Stimulated activated CD4-positive, alpha-beta T cell treated with anti-CD3 and anti-CD28 coated beads, Interleukin-15, amount 100 ng/mL, for 1 hour (primary cell): ENCODE data around the gene FAM185A.
"Not testable (repeated sequence)": the region's sequence is repeated elsewhere in the genome, so short reads cannot be mapped to it uniquely, and the experiment has no call there.

Experiments
- DNase-seq, 2 donors: peaks; one replicate each; pipeline ENCODE4 v3.0.0-alpha.2; 2020; ENCODE audit warnings: low read depth in 1 of 2, low spot score in 1 of 2

The FAM185A gene

DNA sequence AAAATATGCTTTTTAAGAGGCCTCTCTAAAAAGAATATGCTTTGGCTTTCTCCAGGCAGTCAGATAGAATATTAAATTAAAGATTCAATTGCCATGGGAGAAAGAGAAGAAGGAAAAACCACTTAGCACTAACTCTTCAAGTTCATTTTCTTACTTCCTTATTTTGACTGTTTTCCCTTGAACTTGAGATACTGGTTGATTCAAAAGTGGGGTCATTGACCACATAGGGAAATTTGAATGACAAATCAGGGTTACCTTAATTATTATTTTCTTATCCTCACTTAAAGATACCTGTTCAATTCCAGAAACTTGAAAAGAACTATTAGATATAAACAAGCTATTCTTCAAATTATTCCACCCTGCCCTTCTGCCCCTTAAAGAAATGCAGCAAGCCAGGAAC is 27.4 kb downstream of the FAM185A start:
- not testable (repeated sequence) for DNase-seq

DNA sequence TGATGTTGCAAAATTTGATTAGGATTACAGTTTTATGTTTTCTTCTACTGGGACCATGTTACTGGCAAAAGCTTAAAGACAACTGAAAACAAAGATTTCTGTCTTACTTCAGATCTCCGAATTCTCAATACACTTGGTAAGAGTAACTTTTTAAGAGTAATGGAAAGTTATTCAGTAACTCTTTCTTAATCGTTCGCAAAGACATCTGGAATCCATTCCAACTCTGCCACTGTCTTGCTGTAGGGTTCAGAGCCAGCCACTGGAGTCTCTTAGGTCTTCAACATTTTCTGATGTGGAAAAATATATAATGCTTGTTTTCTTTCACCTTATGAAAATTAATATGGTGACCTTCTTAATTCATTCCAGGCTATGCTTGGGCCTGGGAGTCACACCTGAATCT is 29.9 kb downstream of the FAM185A start:
- DNase-seq, result not testable (repeated sequence)

DNA sequence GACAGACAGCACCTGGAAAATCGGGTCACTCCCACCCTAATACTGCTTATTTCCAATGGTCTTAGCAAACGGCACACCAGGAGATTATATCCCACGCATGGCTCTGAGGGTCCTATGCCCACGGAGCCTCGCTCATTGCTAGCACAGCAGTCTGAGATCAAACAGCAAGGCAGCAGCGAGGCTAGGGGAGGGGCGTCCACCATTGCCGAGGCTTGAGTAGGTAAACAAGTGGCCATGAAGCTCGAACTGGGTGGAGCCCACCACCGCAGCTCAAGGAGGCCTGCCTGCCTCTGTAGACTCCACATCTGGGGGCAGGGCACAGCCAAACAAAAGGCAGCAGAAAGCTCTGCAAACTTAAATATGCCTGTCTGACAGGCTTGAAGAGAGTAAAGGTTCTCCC is 32.1 kb downstream of the FAM185A start:
- not testable (repeated sequence) for DNase-seq

DNA sequence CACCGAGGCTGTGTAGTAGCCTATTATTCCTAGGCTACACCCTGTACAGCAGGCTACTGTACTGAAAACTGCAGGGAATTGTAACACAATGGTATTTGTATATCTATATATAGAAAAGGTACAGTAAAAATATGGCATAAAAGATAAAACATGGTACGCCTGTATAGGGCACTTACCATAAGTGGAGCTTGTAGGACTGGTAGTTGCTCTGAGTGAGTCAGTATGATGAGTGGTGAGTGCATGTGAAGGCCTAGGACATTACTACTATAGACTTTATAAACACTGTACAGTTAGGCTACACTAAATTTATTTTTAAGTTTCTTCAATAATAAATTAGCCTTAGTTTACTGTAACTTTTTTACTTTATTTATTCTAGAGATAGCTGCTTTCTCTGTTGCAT is 40.0 kb downstream of the FAM185A start:
- not testable (repeated sequence) for DNase-seq

DNA sequence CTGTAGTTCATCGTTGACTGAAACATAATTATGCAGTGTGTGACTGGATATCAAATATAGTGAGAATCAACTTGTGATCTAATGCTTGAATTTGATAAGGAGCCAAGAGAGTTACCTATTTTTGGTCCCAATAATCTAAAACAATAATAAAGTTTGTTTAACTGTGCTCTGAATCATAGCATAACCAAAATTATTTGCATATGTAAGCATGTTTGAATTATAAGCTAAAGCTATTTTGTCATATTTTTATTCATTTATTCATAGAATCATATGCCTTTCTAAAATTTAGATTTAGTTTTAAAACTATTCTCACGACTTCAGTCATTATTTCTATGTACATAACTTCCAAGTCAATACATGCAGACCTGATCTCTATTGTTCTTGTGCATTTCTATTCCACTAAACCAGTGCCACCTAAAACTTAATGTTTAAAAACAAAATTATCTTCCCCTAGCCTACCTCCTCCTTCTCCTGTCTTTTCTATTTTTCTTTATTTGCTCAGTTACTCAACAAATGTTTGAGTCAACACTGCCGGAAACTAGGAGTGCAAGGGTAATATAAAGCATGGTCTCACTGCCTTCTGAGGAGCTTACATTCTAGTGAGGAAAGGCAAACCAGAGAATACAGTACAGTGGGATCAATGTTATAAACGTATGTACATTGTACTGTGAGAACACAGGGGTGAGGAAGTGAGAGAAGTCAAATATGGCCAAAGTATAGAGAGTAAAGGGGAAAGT is 41.7 kb downstream of the FAM185A start:
- not testable (repeated sequence) for DNase-seq

DNA sequence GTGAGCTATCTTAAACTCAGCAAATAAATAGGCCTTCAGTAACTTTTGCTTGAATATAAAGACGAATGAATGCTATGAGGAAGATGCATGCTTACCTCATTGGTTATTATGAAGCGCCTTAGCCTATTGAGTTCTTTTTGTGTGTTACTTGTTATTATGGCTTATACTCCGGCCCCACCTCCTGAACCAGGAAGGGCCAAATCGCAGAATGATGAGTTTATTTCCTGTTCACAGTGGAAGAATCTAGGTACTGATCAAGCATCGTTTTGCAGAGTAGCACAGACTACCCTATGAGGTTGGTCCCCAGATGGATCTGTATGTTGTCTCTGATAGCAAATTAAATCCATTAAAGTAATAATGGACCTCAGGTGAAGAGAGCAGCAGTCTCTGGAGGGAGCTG is 42.6 kb downstream of the FAM185A start:
- DNase-seq, result not testable (repeated sequence)

DNA sequence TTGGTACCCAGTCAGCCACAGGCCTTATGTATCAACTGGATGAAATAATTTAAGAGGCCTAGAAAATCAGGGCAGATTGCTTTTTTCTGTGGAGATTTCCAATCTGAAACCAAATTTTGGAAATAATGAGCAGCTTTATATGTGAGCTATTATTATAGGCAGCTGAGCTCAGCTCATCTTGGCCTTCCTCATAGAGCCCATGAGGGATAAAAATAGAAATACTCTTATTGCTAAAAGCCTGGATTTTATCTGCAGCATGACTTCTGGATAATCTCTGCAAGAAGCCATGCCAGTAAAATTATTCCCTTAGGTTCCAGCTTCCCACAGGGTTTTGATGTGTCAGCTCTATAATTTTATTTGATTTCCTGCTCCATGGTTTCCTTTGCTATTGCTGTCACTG is 43.0 kb downstream of the FAM185A start:
- DNase-seq, result not testable (repeated sequence)

DNA sequence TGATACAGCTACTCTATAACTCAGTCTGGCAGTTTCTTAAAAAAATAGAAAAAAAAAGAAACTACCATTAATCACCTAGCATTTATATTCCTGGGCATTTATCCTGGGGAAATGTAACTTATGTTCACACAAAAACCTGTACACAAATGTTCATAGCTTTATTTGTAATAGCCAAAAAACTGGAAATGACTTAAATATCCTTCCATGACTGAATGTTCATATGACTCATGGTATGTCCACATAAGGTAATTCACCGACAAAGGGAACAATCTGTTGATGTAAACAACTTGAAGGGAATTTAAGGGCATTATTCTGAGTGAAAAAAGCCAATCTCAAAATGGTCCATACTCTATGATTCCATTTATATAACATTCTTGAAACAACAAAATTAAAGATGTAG is 45.8 kb downstream of the FAM185A start:
- DNase-seq, result not testable (repeated sequence)

DNA sequence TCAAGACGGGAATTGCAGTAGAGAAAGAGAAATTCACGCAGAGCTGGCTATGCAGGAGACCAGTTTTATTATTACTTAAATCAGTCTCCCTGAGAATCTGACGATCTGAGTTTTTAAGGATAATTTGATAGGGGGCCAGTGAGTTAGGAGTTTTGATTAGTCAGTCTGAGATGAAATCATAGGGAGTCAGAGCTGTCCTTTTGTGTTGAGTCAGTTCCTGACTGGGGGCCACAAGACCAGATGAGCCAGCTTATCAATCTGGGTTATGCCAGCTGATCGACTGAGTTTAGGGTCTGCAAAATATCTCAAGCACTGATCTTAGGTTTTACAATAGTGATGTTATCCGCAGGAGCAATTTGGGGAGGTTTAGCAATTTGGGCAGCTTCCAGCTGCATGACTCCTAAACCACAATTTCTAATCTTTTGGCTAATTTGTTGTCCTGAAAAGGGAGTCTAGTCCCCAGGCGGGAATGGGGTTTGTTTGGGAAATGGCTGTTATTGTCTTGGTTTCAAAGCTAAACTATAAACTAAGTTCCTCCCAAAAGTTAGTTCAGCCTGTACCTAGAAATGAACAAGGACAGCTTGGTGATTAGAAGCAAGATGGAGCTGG is 47.3 kb downstream of the FAM185A start:
- DNase-seq, result not testable (repeated sequence)

DNA sequence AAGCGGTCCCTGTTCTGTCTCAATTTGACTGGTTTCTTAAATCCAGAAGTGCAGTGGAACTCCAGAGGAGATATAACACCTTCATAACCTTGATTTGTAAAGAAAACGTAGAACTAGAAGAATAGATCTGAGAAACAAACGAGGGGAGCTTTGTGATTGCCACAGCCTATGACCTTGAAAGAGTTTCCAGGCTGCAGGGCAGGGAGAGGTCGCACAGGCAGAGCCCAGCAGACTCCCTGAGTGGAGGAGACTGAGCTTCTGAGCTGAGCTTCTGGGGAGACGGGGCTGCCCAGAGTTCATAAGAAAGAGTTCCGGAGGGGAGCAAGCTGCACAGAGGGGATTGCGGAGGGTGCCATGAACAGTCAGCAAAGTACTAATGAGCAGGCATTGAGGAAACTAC is 57.8 kb downstream of the FAM185A start:
- DNase-seq, result no peak

DNA sequence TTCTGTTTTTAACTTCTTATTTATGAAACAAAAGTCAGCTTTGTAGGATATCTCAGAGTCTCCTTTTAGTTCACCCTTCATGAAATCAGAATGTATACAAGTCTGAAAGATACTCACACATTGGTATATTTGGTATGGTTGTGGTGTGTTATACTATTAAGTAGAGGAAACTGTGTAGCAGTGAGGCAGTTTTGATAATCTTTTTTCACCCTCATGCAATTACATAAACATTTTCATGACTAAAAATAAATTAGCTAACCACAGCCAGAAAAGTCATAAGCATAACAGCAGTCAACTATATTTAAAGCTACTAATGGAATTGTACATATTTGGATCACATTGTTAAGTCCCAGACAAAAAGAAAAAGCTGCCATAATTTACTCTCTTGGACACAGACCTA is 62.1 kb downstream of the FAM185A start:
- no peak for DNase-seq

DNA sequence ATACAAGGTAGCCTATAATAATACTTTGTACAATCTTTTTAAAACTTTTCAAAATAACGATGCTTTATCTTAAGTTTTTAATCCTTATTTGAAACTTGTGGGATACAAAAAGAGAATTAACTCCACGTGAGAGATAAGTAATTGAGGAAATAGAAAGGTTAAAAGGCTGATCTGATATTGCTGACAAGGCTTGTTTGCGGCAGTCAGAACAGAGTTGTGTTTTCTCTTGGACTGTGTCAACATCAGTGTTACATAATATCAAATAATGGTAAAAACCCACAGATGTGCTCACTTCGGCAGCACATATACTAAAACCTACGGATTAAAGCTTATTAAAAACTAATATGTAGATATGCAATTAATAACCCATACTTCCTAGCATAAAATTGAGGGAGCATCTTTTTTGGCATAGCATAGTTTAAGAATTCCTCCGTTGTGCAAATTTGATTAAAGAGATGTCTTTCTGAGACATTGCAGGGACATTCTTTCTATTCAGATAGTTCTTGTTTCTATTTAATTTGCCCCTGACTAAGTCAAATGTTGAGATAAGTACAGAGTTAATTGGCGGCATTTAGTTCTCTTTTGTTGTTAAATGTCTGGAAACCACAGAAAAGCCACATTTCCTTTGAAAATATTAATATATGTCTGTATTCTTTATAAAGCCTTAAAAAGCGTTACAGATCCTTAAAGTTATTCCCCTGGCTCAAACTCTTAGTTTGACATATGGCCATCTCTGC is 63.3 kb downstream of the FAM185A start:
- no peak for DNase-seq

DNA sequence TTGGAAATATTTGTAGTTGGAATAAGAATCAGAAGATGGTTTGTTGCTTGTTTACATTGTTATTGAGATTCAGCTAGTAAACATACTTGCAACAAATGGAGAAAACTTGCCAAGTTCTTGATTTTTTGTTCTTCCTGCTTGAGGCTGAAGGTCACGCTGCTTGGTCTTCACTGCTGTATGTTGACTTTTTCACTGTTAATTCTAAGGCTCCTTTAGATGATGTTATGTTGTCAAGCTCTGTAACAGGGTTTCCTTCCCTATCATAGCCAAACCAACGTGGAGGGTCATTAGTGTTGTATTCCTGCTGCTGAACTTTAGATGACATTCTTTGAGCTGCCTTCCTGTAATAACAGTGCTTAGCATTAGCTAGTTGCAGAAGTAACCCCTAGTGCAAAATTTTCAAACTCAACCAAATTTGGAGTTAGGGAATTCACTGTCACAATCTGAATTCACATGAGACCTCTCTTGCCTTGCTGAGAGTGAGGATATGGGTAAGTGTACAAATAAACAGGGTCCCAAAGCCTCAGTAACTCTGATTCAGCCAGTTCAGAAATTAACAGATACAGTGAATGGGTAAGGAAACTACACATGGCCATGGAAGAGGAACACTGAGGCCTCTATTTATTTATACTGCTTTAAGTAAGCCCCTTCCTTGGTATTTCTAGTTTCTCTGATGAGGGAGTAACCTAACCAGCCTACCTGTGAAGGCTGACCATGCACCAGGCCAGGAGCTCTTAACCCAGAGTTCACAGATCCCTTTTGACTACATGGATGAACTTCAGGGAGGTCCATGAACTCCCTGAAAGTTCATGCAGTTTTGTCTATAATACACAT is 64.6 kb downstream of the FAM185A start:
- DNase-seq, result no peak

DNA sequence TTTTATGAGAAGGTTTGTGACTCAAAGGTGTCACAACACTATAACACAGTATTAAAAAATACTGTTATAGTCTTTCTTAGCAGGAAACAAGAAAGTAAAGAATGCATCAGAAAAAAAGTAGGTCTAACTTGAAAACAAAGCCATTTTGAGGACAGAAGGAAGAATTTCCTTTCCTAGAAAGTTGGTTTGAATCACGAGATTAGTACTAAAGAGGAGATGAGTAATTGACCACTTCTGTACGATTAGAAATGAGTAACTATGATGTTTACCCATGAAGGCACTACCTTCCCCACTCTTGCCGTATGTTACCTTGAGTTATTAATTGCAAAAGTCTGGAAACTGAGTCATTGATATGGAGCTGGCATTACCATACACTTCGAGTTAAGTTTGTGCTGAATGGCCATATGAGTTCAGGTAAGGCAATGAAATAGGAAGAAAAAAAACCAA is 65.2 kb downstream of the FAM185A start:
- no peak for DNase-seq

DNA sequence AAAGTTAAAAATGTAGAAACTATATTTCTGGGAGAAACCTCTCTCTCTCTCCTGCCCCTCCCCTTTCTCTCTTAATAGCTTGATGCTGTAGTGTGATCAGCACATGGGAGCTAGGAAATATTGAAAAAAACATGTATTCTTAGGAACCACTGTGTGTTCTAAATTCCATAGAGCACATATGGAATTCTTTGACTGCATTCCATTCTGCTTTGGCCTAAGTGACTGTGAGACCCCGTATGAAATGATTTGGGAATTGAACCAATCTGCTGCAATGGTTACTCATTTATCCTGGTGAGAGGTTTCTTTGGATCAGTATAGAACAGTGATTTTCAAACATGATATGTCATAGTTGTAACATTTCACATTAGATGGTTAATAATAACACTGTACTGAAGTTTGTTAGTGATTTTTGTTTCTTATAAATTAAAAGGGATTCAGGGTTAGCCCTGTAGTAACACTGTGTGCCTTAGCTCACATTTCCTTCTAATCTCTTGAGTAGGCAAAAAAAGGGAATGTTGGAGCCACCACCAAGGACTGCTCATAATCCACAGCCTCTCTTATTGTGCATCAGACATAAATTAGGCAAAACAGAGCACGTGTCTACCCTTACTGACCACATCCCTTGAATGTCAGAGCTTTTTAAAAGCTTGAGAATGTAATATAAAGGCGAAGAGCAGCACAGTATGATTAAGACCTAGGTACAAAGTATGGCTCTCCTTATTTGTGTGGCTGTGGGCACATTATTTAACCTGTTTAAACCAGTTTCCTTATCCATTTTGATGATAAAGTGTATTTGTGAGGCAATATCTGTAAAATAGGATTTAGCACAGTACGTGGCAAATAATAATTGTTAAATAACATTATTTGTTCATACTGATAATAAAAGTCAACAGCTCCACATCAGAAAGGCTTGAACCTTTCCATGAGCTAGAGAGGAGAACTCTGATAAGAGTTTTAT is 69.1 kb downstream of the FAM185A start:
- DNase-seq, result no peak

DNA sequence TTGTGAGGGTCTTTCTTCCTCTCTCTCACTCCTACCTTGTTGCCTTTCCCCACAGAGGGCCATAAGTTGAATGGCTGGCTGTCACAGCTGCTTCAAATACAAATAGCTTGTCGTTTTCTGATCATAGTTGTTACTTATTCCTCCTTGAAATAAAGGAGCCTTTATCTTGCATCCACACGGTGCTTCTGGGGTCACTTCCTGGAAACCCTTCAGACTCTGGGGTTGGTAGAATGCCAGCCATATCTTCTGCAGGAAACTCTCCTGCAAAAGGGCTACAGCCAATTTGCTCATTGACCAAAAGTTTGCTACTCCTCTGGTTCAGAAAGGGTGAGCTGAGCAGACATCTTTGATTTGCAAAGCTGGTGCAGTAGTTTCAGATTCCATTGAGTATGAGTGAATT is 70.4 kb downstream of the FAM185A start:
- no peak for DNase-seq

DNA sequence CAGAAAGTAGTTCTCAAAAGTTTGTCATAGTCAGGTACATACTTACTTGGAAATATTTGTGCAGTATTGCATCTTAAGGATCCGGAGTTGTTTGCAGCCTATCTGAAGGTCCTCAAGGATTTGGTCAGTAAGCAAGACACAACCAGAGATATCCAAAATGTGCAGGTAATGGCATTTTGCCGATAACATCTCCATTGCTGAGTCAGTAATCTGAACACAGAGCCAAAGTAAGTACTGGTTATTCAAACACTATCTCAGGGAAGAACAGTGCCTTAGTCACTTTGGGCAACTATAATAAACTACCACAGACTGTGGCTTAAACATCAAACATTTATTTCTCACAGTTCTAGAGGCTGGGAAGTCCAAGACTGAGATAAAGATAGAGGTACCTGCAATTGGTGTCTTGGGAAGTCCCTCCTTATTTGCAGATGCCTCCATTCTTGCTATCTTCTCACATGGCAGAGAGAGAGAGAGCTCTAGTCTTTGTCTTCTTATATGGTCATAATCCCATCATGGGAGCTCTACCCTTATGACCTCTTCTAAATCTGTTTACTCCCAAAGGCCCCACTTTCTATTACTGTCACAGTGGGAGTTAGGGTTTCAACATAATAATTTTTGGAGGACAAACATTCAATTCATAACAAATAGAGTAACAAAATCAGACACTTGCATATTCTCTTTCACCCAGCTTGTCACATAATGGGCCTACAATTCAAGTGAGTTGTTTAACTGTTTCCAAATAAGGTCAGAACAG is 73.4 kb downstream of the FAM185A start:
- DNase-seq, result no peak

DNA sequence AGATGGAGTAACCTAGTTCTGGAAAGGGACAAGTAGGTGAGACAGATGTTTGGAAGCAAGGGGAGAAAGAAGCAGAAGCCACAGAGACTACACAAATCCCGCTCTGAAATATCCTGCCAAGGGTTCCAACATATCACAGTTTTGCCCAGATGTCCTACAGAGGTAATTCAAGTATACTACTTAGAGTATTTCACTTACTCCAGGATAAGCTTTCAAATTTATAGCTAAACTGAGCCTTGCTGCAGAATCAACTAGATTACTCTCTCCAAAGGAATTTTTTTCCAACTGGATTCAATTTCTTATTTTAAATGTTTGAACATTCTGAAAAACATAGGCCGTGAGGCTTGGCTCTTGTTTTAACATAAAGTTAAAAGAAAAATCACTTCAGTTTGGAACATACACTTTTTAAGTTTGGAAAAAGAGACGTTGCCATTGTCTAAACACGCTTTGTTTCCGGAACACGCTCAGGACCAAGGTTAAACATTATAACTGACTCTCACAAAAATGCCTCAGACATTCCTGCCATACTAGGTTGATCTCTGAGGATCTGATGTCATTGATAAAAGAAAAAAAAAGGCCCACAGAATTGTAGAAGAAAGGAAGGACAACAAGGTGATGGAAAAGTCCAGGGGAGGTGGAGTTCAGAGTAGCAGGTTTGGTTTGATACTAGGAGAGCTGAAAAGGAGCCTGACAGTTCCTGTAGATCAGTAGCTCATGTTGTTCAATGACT is 74.8 kb downstream of the FAM185A start:
- no peak for DNase-seq

DNA sequence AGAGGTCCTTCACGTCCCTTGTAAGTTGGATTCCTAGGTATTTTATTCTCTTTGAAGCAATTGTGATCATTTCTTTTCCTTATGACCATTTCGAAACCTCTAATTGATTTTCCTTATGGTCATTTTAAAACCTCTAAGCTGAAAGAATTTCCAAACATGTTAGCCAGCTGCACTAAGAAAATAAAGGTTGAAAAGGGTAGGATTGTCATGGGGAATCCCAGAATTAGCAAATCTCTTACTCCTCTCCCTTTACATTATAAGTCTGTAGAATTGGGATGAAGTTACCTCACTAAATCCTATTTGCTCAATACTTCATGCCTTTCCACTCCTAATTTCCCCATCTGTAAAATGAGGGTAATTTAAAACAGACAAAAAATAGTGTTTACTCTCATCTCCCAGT is 79.5 kb downstream of the FAM185A start:
- no peak for DNase-seq
